Hepatocyte (in vitro differentiated cells): ENCODE results near the gene EPB41L4B.
"Not testable (repeated sequence)": the region's sequence is repeated elsewhere in the genome, so short reads cannot be mapped to it uniquely, and the experiment has no call there.

Experiments
- EZH2 ChIP-seq: fragments of 200-600 bp; sonication (generic); IDR thresholded peaks from 2 replicates; pipeline ENCODE4 v1.6.1; 2016; ENCODE audit warnings: antibody characterized with exemption, mild to moderate bottlenecking, borderline replicate concordance
- EZH2phosphoT487 ChIP-seq: fragments of 200-600 bp; sonication (generic); IDR thresholded peaks from one replicate; pipeline ENCODE4 v1.6.1; 2018; ENCODE audit warnings: antibody characterized with exemption, mild to moderate bottlenecking, low read depth, moderate library complexity; ENCODE audit not compliant: unreplicated experiment, severe bottlenecking
- TF ChIP-seq, protein P1 (sequence below): fragments of 200-600 bp; sonication (generic); IDR thresholded peaks from 2 replicates; pipeline ENCODE4 v1.5.1; 2016; ENCODE audit warnings: antibody characterized with exemption, mild to moderate bottlenecking; ENCODE audit not compliant: poor library complexity

DNA sequence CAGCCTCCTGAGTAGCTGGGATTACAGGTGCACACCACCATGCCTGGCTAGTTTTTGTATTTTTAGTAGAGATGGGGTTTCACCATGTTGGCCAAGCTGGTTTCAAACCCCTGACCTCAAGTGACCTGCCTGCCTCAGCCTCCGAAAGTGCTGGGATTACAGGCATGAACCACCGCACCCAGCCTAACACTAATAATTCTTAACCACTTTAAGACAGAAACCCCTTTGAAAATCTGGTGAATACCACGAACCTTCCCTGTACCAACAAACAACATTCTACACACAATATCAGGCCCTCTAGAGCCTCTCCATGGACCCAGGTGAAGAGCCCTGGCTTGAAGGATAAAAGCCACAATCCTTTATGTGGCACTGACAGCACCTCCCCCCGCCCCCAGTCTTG, 102.6 kb downstream of the EPB41L4B start:
- TF ChIP-seq, protein P1, sequence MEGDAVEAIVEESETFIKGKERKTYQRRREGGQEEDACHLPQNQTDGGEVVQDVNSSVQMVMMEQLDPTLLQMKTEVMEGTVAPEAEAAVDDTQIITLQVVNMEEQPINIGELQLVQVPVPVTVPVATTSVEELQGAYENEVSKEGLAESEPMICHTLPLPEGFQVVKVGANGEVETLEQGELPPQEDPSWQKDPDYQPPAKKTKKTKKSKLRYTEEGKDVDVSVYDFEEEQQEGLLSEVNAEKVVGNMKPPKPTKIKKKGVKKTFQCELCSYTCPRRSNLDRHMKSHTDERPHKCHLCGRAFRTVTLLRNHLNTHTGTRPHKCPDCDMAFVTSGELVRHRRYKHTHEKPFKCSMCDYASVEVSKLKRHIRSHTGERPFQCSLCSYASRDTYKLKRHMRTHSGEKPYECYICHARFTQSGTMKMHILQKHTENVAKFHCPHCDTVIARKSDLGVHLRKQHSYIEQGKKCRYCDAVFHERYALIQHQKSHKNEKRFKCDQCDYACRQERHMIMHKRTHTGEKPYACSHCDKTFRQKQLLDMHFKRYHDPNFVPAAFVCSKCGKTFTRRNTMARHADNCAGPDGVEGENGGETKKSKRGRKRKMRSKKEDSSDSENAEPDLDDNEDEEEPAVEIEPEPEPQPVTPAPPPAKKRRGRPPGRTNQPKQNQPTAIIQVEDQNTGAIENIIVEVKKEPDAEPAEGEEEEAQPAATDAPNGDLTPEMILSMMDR: not testable (repeated sequence)
- not testable (repeated sequence) for TF ChIP-seq EZH2, EZH2phosphoT487
